ENCODE measurements around the gene ESRRG.

Gene ESRRG

GRCh38 chr1:216627252-216627651 is 96.0 kb downstream of the ESRRG start:
- no peak for DNase-seq (ENCODE audit: low read depth)

DNA sequence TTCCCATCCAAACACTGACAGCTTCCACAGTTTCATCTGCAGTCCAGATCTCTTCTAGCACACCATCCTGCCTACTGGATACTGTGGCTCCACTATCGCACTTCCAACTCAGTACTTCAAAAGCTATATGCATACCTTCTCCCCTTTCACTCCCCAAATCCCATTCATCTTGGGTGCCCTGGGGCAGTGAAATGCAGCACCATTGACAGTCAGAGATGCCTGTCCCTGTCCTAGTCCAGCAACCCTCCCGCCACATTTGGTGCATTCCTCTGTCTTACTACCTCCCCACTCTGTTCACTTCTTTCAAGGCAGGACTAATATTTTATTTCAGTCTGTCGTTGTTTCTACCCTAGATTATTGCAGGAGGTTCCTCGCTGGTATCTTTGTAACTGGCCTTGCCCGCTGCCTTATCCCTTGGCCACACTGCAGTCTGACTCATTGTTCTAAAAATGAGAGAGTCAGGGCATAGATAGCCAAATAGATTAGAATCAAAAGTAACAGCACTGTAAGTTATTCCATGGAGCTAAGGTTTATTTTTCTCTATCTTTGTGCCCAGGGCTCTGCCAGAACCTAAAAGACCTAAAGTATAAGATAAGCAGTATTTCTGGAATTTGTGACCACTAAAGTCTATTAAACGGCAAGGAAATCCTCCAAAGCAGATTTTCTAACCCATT is 96.7 kb downstream of the ESRRG start:
- no peak for DNase-seq (ENCODE audit: low read depth)

DNA sequence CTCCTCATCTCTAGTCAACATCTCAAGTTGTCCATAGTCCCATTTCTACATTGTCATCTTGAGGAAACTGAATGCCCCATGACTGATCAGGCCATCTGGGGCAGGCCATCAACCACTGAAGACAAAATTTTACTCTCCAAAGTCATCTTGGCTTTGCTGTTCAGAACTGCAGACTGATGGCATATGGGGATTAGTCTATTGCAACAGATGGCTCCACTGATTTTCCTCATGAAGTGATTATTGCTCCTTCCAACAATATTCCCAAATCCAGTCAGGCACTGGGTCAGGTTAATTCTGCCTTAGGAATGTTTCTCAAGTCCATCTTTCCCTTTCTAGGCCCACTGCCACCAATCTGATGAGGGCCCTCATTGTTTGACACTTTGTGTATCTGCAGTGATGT is 101.7 kb downstream of the ESRRG start:
- no peak for DNase-seq (ENCODE audit: low read depth)

- DNase-seq (ENCODE audit: low read depth): no peak
These were observed 106.0 kb downstream of the ESRRG start for GRCh38 chr1:216617081-216617875.

GRCh38 chr1:216616425-216616824 is 106.8 kb downstream of the ESRRG start:
- DNase-seq (ENCODE audit: low read depth): no peak

- DNase-seq (ENCODE audit: low read depth): no peak
These were observed 109.0 kb downstream of the ESRRG start for GRCh38 chr1:216614011-216614934.

- no peak for DNase-seq (ENCODE audit: low read depth)
These were observed 110.9 kb downstream of the ESRRG start for GRCh38 chr1:216612291-216612690.

GRCh38 chr1:216607067-216607697 is 116.0 kb downstream of the ESRRG start:
- no peak for DNase-seq (ENCODE audit: low read depth)

DNA sequence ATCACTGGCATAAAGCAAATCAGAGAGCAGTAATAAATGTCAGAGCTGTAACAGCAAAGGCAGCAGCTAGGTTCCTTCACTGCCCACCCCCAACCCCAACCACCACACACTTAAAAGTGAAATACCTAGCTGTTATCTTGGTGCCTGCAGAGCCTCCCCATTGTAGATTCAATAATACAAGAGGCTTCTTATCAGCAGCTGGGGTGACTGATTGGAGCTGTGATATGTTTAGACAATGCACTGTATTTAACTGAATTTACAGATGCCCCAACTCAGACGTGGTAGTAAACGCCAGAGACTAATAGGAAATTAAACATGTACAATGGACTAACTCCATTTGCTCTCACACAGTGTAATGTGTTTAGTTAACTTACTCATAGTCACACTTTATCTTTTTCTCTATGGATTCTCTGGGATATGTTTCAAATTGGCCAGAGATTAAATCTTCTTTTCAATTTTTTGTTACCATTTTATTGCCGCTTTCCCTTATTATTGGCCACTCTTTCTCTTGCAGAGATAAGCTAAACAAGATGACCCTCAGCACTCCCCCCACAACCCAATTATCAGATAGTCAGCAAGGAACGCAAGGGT is 117.1 kb downstream of the ESRRG start:
- DNase-seq (ENCODE audit: low read depth): no peak

GRCh38 chr1:216604771-216605170 is 118.5 kb downstream of the ESRRG start:
- no peak for DNase-seq (ENCODE audit: low read depth)

DNA sequence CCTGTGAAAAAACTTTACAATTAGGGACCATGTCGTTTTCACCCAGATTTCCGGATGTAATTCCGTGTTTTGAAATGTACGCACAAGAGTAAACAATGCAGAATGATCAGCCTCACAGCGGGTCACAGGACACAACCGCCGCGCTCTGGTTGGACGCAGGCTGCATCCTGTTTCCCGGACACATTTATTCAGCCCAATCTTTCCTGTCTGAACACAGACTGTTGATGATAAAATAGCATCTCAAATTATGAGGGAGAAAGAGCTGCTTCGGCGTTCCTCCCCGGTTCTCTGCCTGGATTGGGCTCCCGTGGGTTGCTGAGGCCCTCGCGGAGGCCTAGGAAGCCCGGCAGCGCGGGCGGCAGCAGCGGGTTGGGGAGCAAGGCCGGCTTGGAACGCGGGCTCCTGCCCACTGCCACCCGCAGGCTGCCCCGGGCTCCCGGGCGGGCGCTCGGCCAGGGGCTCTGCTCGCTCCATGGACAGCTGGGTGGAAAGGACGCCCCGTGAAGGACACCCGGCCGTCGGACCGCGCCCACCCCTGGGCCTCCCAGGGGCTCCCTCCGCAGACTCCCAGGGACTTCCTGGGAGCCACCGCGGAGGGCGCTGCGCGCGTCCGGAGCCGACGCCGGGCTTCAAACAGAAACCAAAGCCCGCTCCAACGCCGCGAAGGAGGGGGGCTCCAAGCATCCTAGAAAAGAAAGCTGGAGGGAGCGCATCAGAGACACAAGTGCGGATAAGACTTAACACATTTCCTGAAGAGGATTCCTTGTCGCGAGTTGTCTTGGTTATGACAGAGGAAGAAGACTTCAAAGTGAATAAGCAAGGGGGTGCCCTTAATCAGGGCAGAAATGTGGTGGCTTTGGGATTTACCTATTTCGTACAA is 122.3 kb downstream of the ESRRG start:
- no peak for DNase-seq (ENCODE audit: low read depth)

GRCh38 chr1:216599851-216600250 is 123.4 kb downstream of the ESRRG start:
- DNase-seq (ENCODE audit: low read depth): no peak

GRCh38 chr1:216598448-216598847 is 124.8 kb downstream of the ESRRG start:
- DNase-seq (ENCODE audit: low read depth): no peak

- no peak for DNase-seq (ENCODE audit: low read depth)
These were observed 126.9 kb downstream of the ESRRG start for GRCh38 chr1:216596281-216596862.

- no peak for DNase-seq (ENCODE audit: low read depth)
These were observed 135.5 kb downstream of the ESRRG start for GRCh38 chr1:216587715-216588114.

- no peak for DNase-seq (ENCODE audit: low read depth)
These were observed 141.1 kb downstream of the ESRRG start for GRCh38 chr1:216582151-216582550.

DNA sequence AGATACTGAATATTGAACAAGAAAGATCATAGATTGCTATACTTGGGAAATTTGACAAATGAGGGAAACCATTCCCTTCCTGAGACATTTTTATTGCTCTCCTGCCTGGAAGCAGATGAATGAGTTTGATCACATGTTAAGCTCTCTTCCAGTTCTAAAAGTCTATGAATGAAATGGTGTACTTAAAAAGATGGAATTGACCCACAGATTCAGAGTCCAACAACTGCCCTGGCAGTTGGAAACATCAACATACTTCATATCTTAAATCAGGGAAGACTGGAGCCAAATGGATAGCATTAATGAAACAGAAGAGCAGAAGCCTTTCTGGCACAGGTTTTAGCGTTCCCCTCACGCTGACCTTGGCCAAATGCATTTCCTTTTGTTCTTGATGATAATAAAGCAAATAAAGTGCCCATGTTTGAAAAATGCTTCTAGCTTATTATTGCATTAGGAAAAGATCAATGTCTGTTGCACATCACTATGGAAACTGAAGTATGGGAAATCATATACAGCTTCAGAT is 142.6 kb downstream of the ESRRG start:
- no peak for DNase-seq (ENCODE audit: low read depth)

DNA sequence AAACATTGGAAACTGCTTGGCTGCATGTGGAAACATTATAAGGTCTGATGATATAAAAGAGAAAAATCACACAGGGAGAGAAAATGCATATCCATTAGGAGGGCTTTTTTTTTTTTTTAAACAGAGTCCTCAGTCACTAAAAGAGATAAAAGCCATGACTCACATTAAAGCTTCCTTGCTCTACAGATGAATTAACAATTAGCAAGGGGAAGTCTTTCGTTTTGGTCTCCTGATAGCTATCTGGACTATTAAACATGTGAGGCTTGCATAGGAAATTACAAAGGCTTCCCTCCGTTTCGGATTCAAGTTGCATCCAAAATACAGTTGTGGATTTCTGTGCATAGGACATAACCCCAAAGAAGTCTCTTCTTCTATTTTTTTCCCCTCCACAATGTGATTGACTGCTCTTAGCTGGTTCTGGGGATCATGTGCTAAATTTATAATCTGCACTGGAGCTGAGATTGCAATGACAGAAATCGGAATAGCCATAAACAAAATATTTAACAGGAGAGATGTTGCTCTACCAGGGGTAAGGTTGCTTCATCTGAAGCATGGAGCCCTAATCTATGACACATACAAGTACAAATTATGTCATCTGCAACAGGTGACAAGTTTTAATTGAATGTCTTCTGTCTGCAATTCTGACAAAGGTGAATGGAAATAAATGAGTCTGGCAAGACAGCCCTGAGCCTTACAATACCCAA is 146.8 kb downstream of the ESRRG start:
- no peak for DNase-seq (ENCODE audit: low read depth)

DNA sequence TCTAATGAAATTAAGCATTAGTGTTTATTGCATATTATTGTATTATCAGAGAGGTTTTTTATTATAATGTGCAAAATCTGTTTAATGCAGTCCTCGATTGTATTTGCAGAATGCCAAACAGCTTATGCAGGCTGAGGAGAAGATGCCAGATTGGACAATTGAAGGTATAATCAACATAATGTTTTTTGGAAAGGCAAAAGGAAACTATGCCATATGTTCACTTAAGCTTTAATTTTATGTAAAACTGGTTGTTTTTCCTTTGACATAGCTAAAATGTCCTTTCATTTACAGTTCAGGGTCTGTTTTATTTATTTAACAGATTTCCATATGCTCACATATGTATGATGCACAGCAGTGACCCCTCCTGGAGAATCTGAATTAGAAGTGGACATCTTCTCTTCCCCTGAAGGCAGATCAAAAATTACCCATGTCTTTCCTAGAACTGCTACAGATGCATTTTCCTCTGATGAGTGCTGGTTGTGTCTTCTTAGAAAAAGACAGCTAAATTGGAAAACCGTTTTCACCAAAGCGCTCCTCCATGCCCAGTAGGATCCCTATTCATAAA is 156.5 kb downstream of the ESRRG start:
- DNase-seq (ENCODE audit: low read depth): no peak

Data from stimulated activated CD8-positive, alpha-beta memory T cell treated with anti-CD3 and anti-CD28 coated beads, Interleukin-12 subunit alpha, Interleukin-12 subunit beta, amount 100 ng/mL, for 1 hour (primary cell).